ENCODE measurements around the gene GID4. TPM values are rescaled to one million over a fixed set of nuclear protein-coding genes. Genes with fewer than 3 reads are reported as not detected.

The GID4 gene
- total RNA-seq, 4 donors from 2014 or later: 40.1 to 46.4 (median 41.4) TPM

DNA sequence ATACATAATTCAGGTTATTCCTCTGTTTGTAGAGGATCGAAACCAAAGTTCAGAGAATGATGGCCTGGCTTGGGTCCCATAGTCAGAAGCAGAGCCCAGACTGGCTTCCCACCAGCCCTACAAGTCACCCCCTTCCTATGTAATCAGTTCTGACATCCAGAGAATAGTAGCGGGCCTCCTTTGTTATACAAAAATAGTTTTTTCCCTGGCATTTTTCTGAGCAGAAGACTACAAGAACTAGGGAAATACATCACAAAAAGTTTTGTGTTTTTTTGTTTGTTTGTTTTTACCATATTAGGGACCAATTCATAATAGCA, 19.4 kb upstream of the GID4 start:
- peaks cover 0 to 2% of the 10 kb centered on the region in 2 donors for H3K36me3 ChIP-seq
- no peak for DNase-seq
- H3K4me3 ChIP-seq: no peak overlapping the region
- in situ Hi-C loops (cut with MboI; ENCODE audit: low sequenced_read_pairs in 4 of 4): no loop called here
- H3K27ac ChIP-seq: no peak overlapping the region
- intact Hi-C loops (cut with DNase I; ENCODE audit: low total_unique reads): no loop called here
- no peak for ATAC-seq
- H3K27me3 ChIP-seq: no peaks in the 10 kb centered on the region
- peaks cover 7 to 24% of the 10 kb centered on the region in 2 donors for H3K4me1 ChIP-seq
- no peaks in the 10 kb centered on the region for H3K9me3 ChIP-seq
- TF ChIP-seq, protein P1, sequence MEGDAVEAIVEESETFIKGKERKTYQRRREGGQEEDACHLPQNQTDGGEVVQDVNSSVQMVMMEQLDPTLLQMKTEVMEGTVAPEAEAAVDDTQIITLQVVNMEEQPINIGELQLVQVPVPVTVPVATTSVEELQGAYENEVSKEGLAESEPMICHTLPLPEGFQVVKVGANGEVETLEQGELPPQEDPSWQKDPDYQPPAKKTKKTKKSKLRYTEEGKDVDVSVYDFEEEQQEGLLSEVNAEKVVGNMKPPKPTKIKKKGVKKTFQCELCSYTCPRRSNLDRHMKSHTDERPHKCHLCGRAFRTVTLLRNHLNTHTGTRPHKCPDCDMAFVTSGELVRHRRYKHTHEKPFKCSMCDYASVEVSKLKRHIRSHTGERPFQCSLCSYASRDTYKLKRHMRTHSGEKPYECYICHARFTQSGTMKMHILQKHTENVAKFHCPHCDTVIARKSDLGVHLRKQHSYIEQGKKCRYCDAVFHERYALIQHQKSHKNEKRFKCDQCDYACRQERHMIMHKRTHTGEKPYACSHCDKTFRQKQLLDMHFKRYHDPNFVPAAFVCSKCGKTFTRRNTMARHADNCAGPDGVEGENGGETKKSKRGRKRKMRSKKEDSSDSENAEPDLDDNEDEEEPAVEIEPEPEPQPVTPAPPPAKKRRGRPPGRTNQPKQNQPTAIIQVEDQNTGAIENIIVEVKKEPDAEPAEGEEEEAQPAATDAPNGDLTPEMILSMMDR (IDR thresholded peaks at IDR 0.05 in 4 of 5, conservative IDR thresholded peaks at IDR 0.05 in 1 of 5): no peak
- TF ChIP-seq POLR2A (IDR thresholded peaks at IDR 0.05): no peak

GRCh38 chr17:18020971-18021370, 18.2 kb upstream of the GID4 start:
- no peak for ATAC-seq
- Histone ChIP-seq H3K4me1 (peaks cover 7 to 26% of the 10 kb centered on the region in 2 donors), H3K9me3 (no peaks in the 10 kb centered on the region), H3K4me3 (no peak overlapping the region), H3K36me3 (peaks cover 0 to 2% of the 10 kb centered on the region in 2 donors), H3K27ac (peak overlapping the region; percentile 2 to 83 (median 38)), H3K27me3 (no peaks in the 10 kb centered on the region)
- TF ChIP-seq, protein P1 (IDR thresholded peaks at IDR 0.05 in 4 of 5, conservative IDR thresholded peaks at IDR 0.05 in 1 of 5): no peak
- no peak for TF ChIP-seq POLR2A (IDR thresholded peaks at IDR 0.05)
- no peak for DNase-seq
- in situ Hi-C loops (cut with MboI; ENCODE audit: low sequenced_read_pairs in 4 of 4): no loop called here
- intact Hi-C loops (cut with DNase I; ENCODE audit: low total_unique reads): no loop called here

GRCh38 chr17:18021372-18021771, 17.8 kb upstream of the GID4 start:
- peaks cover 0 to 2% of the 10 kb centered on the region in 2 donors for H3K36me3 ChIP-seq
- H3K4me3 ChIP-seq: no peak overlapping the region
- TF ChIP-seq, protein P1 (IDR thresholded peaks at IDR 0.05 in 4 of 5, conservative IDR thresholded peaks at IDR 0.05 in 1 of 5): no peak
- TF ChIP-seq POLR2A (IDR thresholded peaks at IDR 0.05): no peak
- H3K9me3 ChIP-seq: no peaks in the 10 kb centered on the region
- peak; percentile 79 to 84 for ATAC-seq
- peak overlapping the region; percentile 2 to 83 (median 38) for H3K27ac ChIP-seq
- H3K4me1 ChIP-seq: peaks cover 7 to 30% of the 10 kb centered on the region in 2 donors
- intact Hi-C loops (cut with DNase I; ENCODE audit: low total_unique reads) (no loop called here), in situ Hi-C loops (cut with MboI; ENCODE audit: low sequenced_read_pairs in 4 of 4) (no loop called here)
- no peaks in the 10 kb centered on the region for H3K27me3 ChIP-seq
- DNase-seq: peak; percentile 77 to 87

DNA sequence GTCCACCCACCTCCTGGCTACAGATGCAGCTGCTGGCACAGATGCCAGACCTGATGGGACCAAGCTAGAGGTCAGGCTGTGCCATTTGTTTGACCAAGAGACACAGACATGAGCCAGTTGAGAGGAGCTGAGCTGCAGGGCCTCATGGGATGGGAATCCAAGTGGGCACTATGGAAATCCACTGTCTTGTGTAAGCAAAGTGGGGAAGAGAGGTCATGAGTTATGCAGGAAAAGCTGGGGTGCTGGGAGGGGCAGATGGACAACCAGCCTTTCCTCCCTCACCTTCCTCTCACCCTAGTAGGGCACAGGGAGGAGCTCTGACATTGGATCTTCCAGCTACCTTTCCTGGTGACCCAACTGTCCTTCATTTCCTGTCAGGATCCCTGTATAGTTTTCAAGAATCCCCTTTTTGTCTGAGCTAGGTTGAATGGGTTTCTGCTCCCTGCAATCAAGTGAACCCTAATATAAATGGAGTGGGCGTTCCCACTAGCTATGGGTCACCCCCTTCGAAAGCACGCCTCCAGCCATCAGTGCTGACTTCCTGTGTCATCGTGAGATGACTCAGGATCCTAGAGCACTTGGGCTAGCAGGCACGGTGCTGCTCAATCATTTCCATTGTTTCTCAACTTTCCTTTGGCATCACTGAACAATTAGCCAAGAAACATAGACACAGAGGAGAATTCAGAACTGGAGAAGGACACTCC, 13.8 kb upstream of the GID4 start:
- Histone ChIP-seq H3K27me3 (no peaks in the 10 kb centered on the region), H3K9me3 (no peaks in the 10 kb centered on the region), H3K4me3 (no peak overlapping the region), H3K27ac (peak overlapping the region in 1 of 4 donors; percentile 86), H3K4me1 (peaks cover 18 to 41% of the 10 kb centered on the region in 2 donors), H3K36me3 (peaks cover 0 to 2% of the 10 kb centered on the region in 2 donors)
- intact Hi-C loops (cut with DNase I; ENCODE audit: low total_unique reads): no loop called here
- ATAC-seq (no peak), DNase-seq (no peak)
- in situ Hi-C loops (cut with MboI; ENCODE audit: low sequenced_read_pairs in 4 of 4): loop anchor here (25.0 kb wide), 2 partner anchors 88 to 138 kb away; no protein-coding TSS in a partner anchor
- TF ChIP-seq, protein P1 (IDR thresholded peaks at IDR 0.05 in 4 of 5, conservative IDR thresholded peaks at IDR 0.05 in 1 of 5): no peak
- no peak for TF ChIP-seq POLR2A (IDR thresholded peaks at IDR 0.05)
